Sigmoid colon (tissue), 7 donors: ENCODE results near the gene RNF217. TPM values are rescaled to one million over a fixed set of nuclear protein-coding genes. Genes with fewer than 3 reads are reported as not detected.
A peak's percentile ranks its signal among the peaks of the same experiment; 100 is the strongest.

Experiments
- DNase-seq: peaks from one replicate; pipeline ENCODE4 v3.0.0-alpha.2; 2019
- H3K27ac ChIP-seq, 4 donors: fragments of 200-600 bp; sonication (generic); one replicate each; pipeline ENCODE4 v1.5.1; 2016 to 2019; ENCODE audit warnings: mild to moderate bottlenecking in 1 of 4
- H3K27me3 ChIP-seq, 3 donors: fragments of 200-600 bp; sonication (generic); one replicate each; pipeline ENCODE4 v1.5.1; 2019; ENCODE audit warnings: mild to moderate bottlenecking in 1 of 3
- H3K36me3 ChIP-seq, 4 donors: fragments of 200-600 bp; sonication (generic); one replicate each; pipeline ENCODE4 v1.5.1; 2016 to 2019
- H3K4me1 ChIP-seq, 4 donors: fragments of 200-600 bp; sonication (generic); one replicate each; pipeline ENCODE4 v1.5.1; 2017 to 2019
- H3K4me3 ChIP-seq, 4 donors: fragments of 200-600 bp; sonication (generic); one replicate each; pipeline ENCODE4 v1.5.1; 2017 to 2019; ENCODE audit warnings: mild to moderate bottlenecking in 2 of 4, moderate library complexity in 1 of 4
- H3K9me3 ChIP-seq, 4 donors: fragments of 200-600 bp in 3 of 4; sonication (generic) in 3 of 4; one replicate each; pipeline versions ENCODE4 v1.5.1 to v1.6.1; 2013 to 2019
- CTCF ChIP-seq, 4 experiments: fragments of 450-650 bp in 3 of 4; fragments of 200-600 bp in 1 of 4; IDR thresholded peaks; one replicate each; pipeline ENCODE4 v1.5.1; 2016 to 2019; ENCODE audit warnings: antibody characterized with exemption in 4 of 4, mild to moderate bottlenecking in 3 of 4, moderate library complexity in 2 of 4
- EP300 ChIP-seq, 4 donors: sonication (generic); formaldehyde crosslinking; IDR thresholded peaks; one replicate each; pipeline ENCODE4 v1.6.1; 2017; ENCODE audit warnings: antibody characterized with exemption in 4 of 4
- POLR2A ChIP-seq, 2 donors: fragments of 450-650 bp; IDR thresholded peaks; one replicate each; pipeline ENCODE4 v1.6.1; 2016; ENCODE audit warnings: antibody characterized with exemption in 2 of 2, mild to moderate bottlenecking in 2 of 2, moderate library complexity in 2 of 2
- POLR2AphosphoS5 ChIP-seq, 4 donors: sonication (generic); formaldehyde crosslinking; IDR thresholded peaks; one replicate each; pipeline ENCODE4 v1.6.1; 2017; ENCODE audit warnings: antibody characterized with exemption in 4 of 4
- WGBS, 2 donors: extraction: QIAGEN DNeasy Blood & Tissue Kit; methylation state at CpG; one replicate each; pipeline ENCODE4 v1.1.7; 2013; 5-methylcytosine and 5-hydroxymethylcytosine counted together
- intact Hi-C: fragments of 100-400 bp; cut with DNase I; formaldehyde crosslinking; loops from one replicate; pipeline ENCODE4 v1.15.1; 2023
- polyA plus RNA-seq, 3 donors: library from polyadenylated mRNA; stranded (reverse); fragments of 200-250 nt; gene quantifications; one replicate each; pipeline ENCODE4 v1.2.3, GENCODE V29; 2013
- total RNA-seq, 4 donors: library from RNA; depleted of rRNA; stranded (reverse); fragments of >200 nt; gene quantifications; one replicate each; pipeline ENCODE4 v1.1.0, GENCODE V29; 2016
- donor health status: healthy with polysubstance abuse.
- donor health status: Bipolar disorder and iron deficiency.
- donor health status: healthy.

The RNF217 gene
- total and polyA plus RNA-seq, 7 donors: 1.8 to 55.9 (median 35.7) TPM

- TF ChIP-seq EP300 (IDR thresholded peaks at IDR 0.05): no peak
- no peak for TF ChIP-seq CTCF (IDR thresholded peaks at IDR 0.05)
- TF ChIP-seq POLR2A (IDR thresholded peaks at IDR 0.05): no peak
- TF ChIP-seq POLR2AphosphoS5 (IDR thresholded peaks at IDR 0.05): no peak
- no peaks in the 10 kb centered on the region for H3K27me3 ChIP-seq
- DNase-seq: no peak
- H3K27ac ChIP-seq: no peak overlapping the region
- no peaks in the 10 kb centered on the region for H3K9me3 ChIP-seq
- H3K4me1 ChIP-seq: peaks cover 0 to 36% (median 22%) of the 10 kb centered on the region in 4 donors
- no peaks in the 10 kb centered on the region for H3K36me3 ChIP-seq
- intact Hi-C loops: no loop called here
- 85 to 86% methylated on average over 2 of the region's 2 CpGs for WGBS, 2 donors
- H3K4me3 ChIP-seq: no peak overlapping the region
Observed at GRCh38 chr6:125037827-125038226, 75.6 kb downstream of the RNF217 start.

DNA sequence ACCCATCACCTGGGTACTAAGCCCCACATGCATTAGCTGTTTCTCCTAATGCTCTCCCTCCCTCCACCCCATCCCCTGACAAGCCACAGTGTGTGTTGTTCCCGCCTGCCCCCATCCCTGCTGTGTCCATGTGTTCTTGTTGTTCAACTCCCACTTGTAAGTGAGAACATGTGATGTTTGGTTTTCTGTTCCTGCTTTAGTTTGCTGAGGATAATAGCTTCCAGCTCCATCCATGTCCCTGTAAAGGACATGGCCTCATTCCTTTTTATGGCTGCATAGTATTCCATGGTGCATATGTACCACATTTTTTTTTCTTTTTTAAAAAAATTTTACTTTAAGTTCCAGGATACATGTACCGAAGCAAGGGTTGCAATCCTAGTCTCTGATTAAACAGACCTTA is 76.7 kb downstream of the RNF217 start:
- DNase-seq: no peak
- no peak for TF ChIP-seq POLR2A (IDR thresholded peaks at IDR 0.05)
- TF ChIP-seq POLR2AphosphoS5 (IDR thresholded peaks at IDR 0.05): no peak
- TF ChIP-seq CTCF (IDR thresholded peaks at IDR 0.05): no peak
- TF ChIP-seq EP300 (IDR thresholded peaks at IDR 0.05): no peak
- H3K4me1 ChIP-seq: peaks cover 0 to 47% (median 27%) of the 10 kb centered on the region in 4 donors
- WGBS, 2 donors: 94 to 97% methylated on average over 2 of the region's 2 CpGs
- no peak overlapping the region for H3K4me3 ChIP-seq
- H3K36me3 ChIP-seq: no peaks in the 10 kb centered on the region
- intact Hi-C loops: no loop called here
- H3K9me3 ChIP-seq: no peaks in the 10 kb centered on the region
- no peaks in the 10 kb centered on the region for H3K27me3 ChIP-seq
- H3K27ac ChIP-seq: no peak overlapping the region

GRCh38 chr6:125041740-125042459 is 79.7 kb downstream of the RNF217 start:
- Histone ChIP-seq H3K4me3 (no peak overlapping the region), H3K4me1 (peaks cover 0 to 67% (median 31%) of the 10 kb centered on the region in 4 donors), H3K9me3 (no peaks in the 10 kb centered on the region), H3K27ac (peak overlapping the region in 3 of 4 donors; percentile 6 to 54 (median 11)), H3K36me3 (peaks cover 0 to 10% (median 1%) of the 10 kb centered on the region in 4 donors), H3K27me3 (no peaks in the 10 kb centered on the region)
- TF ChIP-seq POLR2AphosphoS5 (IDR thresholded peaks at IDR 0.05): no peak
- no peak for TF ChIP-seq EP300 (IDR thresholded peaks at IDR 0.05)
- TF ChIP-seq POLR2A (IDR thresholded peaks at IDR 0.05): no peak
- no peak for TF ChIP-seq CTCF (IDR thresholded peaks at IDR 0.05)
- no peak for DNase-seq
- 87 to 88% methylated on average over 3 of the region's 3 CpGs for WGBS, 2 donors
- intact Hi-C loops: loop anchor here (5.0 kb wide), 2 partner anchors 55 to 80 kb away; partner anchors contain the start of gene RNF217

GRCh38 chr6:125044066-125044465 is 81.8 kb downstream of the RNF217 start:
- TF ChIP-seq POLR2AphosphoS5 (IDR thresholded peaks at IDR 0.05) (no peak), EP300 (IDR thresholded peaks at IDR 0.05) (no peak), CTCF (IDR thresholded peaks at IDR 0.05) (no peak), POLR2A (IDR thresholded peaks at IDR 0.05) (no peak)
- Histone ChIP-seq H3K9me3 (no peaks in the 10 kb centered on the region), H3K4me3 (no peak overlapping the region), H3K27me3 (no peaks in the 10 kb centered on the region), H3K36me3 (peaks cover 0 to 10% (median 1%) of the 10 kb centered on the region in 4 donors), H3K4me1 (peaks cover 0 to 55% (median 33%) of the 10 kb centered on the region in 4 donors), H3K27ac (no peak overlapping the region)
- no peak for DNase-seq
- intact Hi-C loops: loop anchor here (5.0 kb wide), 2 partner anchors 53 to 82 kb away; partner anchors contain the start of gene RNF217
- WGBS, 2 donors: 64 to 76% methylated on average over 3 of the region's 3 CpGs
